KG1 (cell line): ENCODE data around the gene COL27A1.

ENCODE experiments used
- DNase-seq: peaks from one replicate; lab custom pipeline; 2025; lab: John Stamatoyannopoulos, UW

COL27A1 gene

DNA sequence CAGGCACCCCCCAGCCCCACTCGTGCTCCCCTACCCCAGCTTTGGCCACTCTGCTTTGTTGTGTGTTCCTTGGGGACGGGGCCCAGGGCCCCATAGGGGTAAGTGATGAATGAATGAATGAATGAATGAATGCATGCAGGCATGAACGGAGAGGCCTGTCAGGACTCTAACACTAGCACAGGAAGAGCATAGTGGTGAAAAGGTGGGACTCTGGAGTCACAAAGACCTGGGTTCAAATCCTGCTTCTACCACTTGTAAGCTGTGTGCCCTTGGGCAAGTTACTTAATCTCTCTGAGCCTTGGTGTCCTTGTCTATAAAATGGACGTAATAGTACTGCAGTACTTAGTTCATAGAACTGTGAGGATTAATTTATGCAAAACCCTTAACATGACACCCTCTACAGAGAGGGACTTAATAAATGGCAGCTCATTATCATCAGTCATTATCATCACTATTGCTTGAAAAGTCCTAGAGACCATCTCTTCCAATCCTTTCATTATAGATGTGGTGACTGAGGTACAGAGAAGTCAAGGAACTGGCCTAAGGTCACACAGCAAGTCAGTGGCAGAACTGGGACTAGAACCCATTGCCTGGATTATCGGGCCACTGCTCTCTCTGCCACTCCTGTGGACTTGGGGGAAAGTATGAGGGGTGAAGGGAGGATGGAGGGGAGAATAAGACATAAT, 187.6 kb downstream of the COL27A1 start:
- DNase-seq = no peak

DNA sequence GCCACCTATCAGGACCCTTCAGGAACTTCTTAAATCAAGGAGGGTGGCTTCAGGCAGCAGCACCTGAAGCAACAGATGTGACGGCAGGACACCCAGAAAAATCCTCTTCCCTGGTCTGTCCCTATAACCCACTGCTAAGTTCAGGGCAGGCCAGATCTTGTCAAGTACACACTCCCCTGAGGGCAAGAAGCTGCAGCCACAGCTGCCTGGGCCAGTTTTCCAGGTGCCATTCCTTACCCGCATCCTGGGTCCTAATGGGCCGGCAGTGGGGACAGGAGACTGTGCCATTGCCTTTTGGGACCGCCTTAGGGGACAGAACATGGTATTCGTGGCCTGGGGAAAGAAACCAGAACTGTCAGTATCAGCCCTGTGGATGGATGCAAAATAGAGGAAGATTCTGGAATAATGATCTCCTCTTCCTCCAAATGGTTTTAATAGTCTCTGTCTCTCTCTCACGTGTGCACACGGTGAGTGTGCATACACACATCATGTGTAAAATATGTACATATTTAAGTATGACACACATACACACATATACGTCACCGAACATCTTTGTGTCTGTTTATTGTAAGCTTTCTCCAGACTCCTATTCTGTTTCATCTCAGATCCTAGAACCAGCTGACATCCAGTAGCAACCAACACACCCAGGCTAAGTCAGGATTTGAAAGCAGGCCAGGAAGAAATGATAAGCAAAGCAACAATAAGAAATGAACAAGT, 188.3 kb downstream of the COL27A1 start:
- no peak for DNase-seq

DNA sequence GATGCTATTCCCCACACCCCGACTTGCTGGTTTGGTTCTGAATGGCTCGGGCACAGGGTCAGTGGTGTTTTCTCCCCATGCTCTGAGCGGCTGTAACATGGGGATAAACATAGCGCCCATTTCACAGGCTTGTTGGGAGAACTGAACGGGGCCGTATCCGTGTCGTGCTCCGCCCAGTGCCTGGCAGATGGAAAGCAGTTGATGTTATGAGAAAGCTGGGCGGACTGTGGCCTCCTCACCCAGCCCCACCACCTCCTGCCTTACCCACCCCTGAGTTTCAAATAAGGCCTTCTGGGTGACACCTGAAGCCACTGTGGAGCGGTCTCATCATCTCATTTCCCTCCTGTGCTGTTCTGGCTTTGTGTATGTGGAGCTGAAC, 188.8 kb downstream of the COL27A1 start:
- DNase-seq = no peak

DNA sequence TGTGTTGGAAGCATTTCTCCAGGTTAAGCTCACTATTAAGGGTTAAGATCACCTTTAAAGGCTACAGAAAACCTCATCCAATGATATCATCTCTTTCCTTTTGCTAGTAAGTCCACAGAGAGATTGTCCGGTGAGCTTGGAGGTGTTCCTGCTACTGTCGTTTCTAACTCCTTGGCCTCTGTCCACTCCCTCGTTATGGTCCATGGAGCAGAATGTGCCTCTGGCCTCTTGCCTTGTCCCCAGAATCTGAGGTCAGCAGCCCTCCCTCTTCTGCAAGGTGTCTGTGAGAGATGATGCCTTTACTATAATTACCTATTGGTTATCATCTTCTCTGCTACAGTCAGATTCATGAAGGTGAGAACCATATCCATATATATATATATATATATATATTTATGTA, 189.4 kb downstream of the COL27A1 start:
- DNase-seq = no peak

DNA sequence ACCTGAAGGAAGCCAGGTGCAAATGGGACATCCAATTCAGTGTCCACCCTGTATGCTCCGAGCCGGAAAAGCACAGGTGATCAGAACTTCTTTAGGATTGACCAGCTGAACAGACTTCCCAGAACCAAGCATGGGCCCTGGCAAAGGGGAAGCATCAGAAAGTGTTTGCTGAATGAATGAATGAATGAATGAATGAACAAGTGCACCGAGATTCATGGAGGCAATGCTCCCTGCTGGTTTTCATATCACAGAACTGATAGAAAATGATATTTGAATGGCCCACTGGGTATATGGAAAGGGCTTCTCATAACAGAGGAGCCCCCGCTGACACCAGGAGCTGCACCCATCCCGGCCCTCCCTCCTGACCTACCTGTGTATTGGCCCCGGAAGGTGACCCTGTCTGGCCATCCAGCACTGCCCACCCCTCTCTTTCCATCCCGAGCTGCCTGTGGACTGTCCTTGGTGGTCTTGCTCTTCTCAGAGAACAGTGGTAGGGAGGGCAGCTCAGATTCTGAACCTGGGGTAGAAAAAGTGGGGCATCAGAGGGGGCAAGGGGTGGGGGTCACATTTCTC, 190.2 kb downstream of the COL27A1 start:
- DNase-seq = no peak

DNA sequence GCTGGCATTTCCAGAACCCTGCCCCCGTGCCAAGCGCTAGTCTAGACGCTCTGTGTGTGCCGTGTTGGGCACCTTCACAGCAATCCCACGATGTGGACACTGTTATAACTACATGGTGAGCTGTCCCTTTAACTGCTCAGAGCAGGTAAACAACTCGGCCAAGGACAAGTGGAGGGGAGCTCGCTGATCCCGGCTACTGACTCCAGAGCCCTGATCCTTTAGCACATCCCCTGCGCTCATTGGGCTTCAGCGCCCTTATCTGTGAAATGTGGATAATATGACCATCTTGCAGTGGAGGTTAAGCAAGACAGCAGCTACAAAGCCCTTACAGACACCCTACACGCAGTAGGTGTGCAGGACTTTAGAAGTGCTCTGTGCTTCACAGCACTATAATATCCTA, 190.8 kb downstream of the COL27A1 start:
- DNase-seq = no peak

DNA sequence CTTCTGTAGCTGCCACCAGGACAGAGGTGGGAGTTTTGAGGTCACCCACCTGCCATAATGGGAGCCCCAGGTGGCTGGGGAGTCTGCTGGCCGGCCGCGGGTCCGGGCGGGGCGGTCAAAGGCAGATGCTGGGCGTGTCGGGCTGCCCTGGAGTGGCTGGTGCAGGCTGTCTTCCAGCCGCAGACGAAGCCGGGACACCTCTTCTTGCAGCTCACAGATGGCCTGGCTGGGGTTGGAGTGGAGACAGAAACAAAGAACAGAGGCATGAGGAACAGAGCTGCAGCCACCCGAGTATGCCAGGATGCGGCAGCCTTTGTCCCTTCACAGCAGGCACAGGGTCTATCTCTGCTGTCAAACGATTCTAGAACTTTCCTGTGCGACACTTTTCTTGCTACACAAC, 192.3 kb downstream of the COL27A1 start:
- no peak for DNase-seq

DNA sequence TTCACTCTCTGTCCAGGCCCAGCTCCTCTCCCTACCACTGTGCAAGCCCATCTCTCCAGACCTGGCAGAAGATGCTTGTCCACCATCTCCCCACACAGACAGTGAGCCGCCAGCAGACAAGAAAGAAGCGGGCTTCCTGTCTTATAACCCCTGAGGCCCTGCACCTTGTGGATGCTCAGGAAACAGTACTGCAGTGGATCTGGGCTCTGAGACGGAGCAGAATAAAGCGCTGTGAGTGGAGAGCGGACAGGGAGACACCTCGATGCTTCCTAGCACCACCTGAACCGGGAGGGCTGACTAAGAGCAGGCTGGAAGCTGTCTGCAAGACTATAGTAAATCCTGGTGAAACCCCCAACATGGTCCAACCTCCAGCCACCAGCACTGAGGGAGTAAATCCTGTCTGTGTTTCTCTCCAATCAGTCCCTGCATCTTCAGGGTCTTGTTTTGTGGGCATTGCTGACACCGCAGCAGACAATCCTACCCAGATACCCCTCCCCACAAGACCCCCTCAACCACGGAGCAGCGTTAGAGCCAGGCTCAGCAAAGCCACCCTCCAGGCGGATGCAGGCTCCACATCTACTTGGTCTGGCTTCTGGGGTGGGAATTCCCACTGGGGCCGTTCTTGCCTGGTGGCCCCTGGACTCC, 193.0 kb downstream of the COL27A1 start:
- no peak for DNase-seq

DNA sequence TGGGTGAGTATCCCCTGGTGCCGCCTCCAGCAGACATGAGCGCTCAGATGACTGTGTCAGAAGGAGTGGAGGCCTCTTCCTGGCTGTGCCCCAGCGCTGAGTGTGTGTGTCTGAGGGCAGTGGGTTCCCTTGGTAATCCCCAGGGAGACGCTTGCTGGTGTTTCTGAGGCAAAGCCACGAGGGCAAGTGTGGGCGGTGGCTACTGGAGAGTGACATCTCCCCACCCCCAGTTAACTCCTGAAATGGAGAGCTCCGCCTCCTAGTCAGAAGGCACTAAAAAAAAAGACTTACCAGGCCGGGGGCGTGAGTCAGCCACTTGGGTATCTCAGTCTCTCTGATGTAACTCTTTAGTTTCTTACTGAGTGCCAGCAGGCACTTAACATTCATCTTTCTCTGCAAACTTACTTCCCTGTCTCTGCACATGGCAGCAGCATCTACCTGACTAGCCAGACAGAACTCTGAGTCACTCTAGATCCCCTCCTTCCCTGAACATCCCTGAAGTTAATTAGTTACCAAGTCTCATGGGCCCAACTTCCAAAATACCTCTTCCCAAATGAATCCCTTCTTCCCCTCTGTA, 193.7 kb downstream of the COL27A1 start:
- DNase-seq = no peak

DNA sequence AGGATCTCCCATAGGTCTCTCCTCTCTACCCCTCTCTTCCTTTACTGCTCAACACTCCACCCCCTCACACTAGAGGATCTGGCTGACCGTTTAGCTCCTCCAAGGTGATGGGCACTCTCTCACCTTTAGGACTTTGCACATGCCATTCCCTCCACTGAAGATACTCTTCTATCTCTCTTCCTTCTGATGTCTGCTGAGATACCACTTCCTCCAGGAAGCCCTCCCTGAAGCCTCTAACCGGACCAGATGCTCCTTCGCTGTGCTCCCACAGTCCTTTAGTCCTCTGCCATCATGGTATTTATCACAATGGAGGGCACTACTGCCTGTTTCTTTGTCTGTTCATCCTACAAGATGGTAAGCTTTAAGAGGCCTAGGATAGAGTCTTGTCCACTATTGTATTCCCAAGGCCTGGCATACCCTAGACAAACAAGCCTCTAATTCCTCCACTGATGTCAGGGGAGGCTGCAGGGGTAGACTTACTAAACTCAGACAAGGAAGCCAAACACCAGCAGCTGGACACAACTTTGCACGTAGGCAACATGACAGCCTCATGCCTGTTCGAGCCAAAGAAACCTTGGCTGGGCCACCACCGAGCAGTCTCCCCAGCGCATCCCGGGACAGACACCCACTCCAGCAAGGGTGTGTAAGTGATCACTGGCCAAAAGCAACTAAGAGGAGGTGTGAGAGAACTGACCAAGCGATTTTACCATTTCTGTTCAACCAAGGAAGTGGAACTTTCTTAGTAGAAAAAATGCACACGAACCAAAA, 194.6 kb downstream of the COL27A1 start:
- no peak for DNase-seq

DNA sequence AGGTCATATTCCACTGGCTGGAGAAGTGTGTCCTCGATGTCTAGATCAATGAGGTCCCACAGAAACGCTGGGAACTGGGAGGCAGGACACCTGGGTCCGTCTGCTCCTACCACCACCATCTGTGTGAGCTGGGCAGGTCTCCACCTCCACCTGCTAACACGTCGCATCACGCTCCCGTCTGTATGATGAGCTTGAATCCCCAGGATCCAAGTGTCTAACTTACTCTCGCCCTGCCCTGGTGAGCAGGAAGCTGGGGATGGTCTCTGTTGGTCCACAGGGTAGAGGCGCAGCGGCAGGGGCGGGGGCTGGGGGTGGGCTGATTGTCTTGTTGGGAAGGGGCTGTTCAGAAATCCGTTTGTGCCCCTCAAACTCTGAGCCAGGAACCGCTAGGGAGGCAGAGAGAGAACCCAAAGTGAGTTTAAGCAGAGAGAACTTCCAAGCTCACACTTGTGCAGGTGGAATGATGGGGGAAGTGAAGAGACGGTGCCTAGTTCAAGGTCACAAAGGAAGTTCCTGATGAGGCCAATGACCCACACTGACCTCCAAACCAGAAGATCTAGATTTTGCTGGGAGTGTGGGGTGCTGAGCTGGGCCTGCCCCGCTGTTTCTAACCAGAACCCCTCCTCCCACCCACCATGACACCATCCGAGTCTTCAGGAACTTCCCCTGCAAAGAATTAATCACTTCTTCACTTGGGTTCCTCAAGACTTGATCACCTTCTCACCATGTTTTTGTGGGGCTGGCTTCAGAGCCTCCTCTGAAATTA, 195.5 kb downstream of the COL27A1 start:
- no peak for DNase-seq

DNA sequence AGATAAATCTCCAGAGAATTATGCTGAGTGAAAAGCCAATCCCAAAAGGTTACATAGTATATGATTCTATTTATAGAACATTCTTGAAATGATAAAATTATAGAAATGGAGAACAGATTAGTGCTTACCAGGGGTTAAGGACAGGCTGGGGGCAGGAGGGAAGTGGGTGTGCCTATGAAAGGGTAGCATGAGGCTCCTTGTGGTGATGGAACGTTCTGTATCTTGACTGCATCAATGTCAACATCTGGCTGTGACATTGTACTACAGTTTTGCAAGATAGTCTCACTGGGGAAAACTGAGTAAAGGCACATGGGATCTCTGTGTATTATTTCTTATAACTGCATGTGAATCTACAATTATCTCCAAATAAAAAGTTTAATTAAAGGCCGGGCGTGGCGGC, 196.6 kb downstream of the COL27A1 start:
- DNase-seq = no peak

DNA sequence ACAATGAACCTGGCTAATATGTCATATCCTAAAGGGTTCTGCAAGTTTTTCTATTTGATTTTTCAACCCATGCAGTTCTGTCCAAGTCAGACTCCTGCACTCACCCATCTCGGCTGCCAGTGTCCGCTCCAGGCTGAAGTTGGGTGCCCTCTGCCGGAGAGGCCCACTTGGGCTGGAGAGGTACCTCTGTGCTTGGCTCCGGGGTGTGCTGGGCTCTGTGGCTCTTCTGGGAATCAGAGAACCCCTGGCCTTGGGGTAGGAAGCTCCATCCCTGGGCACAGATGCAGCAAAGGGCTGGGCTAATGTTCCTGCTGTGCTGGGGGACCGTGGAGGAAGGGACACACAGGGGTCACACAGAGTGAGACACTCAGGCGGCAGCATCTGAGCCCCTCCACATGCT, 200.5 kb downstream of the COL27A1 start:
- DNase-seq = no peak

DNA sequence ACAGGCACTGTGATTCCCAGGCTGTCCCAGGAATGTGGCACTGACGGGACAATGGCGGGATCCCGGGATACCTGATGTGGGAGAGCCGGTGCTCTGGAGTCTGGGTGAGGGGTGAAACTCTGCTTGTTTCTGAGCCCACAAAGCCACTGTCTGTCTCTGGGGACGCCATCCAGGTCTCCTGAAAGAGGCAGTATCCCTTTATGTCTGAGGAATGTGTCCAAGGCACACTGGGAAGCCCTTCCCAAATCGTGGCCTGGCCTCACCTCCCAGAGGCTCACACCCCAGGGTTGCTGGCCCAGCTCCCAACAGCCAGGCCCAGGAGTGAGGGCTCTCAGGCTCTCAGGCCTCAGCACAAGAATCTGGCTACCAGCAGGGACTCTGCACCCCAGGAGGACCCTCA, 201.5 kb downstream of the COL27A1 start:
- no peak for DNase-seq

DNA sequence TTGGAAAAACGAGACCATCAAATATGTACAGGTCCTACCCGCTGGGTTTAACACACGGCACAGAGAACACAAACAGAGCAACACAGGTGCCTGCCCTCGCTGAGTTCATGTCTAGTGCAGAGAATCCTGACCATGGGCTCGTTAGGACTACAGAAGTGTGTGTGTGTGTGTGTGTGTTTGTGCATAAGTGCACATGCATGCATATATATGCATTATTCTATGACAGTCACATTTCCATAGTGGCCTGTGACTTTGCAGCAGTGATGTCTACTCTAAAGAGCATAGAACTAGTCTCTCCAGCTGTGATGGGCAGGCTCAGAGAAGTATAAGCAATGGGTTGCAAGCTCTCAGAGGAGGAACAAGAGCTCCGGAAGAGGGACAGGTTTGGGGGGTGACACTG, 202.0 kb downstream of the COL27A1 start:
- no peak for DNase-seq

DNA sequence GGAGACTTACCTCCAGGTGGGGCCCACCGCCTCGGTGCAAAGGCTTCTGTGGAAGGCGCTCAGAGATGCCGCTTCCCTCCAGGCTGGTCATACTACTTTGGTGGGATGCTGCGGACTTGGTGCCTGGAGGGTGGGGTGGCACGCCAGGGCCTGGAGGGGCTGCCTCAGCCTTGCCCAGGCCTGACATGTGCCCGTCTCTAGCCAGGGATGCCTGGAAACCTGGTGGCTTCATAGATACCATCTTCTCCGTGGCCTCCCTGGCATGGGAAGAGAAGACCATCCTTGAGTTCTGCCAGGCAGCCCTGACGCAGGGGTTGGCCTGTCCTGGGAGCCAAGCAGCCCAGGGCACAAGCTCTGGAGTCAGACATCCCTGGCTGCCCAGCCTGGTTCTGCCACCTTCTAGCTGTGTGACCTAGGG, 202.6 kb downstream of the COL27A1 start:
- no peak for DNase-seq

DNA sequence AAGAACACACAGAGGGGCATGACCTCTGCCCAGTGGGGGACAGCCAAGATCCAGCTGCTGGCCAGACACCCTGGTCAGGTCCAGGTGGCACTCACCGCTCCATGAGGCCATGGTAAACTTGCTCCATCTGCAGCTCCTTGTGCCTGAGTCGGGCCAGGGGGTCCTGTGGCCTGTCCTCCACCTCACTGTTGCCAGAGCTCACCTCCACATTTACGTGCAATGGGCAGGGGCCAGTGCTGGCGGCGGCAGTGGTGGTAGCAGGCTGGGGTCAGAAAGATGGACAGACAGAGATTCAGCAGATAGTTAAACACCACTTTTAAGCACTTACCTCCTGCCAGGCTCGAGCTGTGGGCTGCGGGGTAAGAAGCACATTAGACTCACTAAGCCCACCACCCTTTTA, 204.5 kb downstream of the COL27A1 start:
- no peak for DNase-seq

DNA sequence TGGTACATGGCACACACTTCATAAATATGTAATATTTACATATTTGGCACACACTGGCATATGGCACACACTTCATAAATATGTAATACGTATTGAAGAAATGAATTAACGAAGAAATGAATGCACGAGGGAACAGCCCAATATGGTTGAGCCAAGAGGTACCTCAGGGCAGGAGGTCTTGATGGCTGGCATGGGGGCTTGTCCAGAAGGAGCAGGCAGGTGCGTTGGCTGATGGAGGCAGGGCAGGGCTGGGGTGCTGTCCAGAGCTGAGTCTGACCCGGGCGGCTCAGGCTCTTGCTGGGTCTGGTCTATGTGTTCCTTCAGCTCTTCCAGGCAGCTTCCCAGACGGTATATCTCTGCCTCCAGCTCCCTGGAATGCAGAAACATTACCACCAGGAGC, 206.2 kb downstream of the COL27A1 start:
- no peak for DNase-seq
